CD4-positive, alpha-beta memory T cell (primary cell): ENCODE results near the gene AHCYL1. TPM values are rescaled to one million over a fixed set of nuclear protein-coding genes. Genes with fewer than 3 reads are reported as not detected.

Source experiments
- CTCF ChIA-PET: fragments of 350-600 bp; sonication (Branson Sonifier 250); formaldehyde crosslinking; loops from one replicate; lab custom pipeline; 2021; ENCODE audit warnings: inconsistent platforms; ENCODE audit not compliant: partially characterized antibody; lab: Charles Lee
- POLR2A ChIA-PET: fragments of 350-600 bp; sonication (Branson Sonifier 250); formaldehyde crosslinking; loops from one replicate; lab custom pipeline; 2021; ENCODE audit not compliant: partially characterized antibody; lab: Charles Lee
- DNase-seq, 5 donors: peaks; one replicate each; pipeline versions ENCODE4 v3.0.0 to v3.0.0-alpha.2; 2020 to 2022; ENCODE audit warnings: mixed read lengths in 1 of 5
- H3K27ac ChIP-seq: one replicate; pipeline ENCODE4 v1.7.0; 2013; ENCODE audit warnings: low read depth, low read length
- H3K27me3 ChIP-seq: 2 replicates; pipeline ENCODE4 v1.7.0; 2013; ENCODE audit warnings: mild to moderate bottlenecking, low read length, moderate library complexity; ENCODE audit not compliant: insufficient read depth
- H3K36me3 ChIP-seq: 2 replicates; pipeline ENCODE4 v1.7.0; 2013; ENCODE audit warnings: mild to moderate bottlenecking, low read length, moderate library complexity; ENCODE audit not compliant: insufficient read depth
- H3K4me1 ChIP-seq: 2 replicates; pipeline ENCODE4 v1.7.0; 2013; ENCODE audit warnings: mild to moderate bottlenecking, low read length, moderate library complexity; ENCODE audit not compliant: insufficient read depth
- H3K4me3 ChIP-seq, 2 donors: one replicate each; pipeline ENCODE4 v1.7.0; 2013; ENCODE audit warnings: low read length in 2 of 2, mild to moderate bottlenecking in 1 of 2
- H3K9me3 ChIP-seq, 2 donors: one replicate each; pipeline ENCODE4 v1.7.0; 2013; ENCODE audit warnings: low read length in 2 of 2, control low read depth in 1 of 2; ENCODE audit not compliant: control insufficient read depth in 1 of 2
- H3K27ac Mint-ChIP-seq, 7 donors: one replicate each; pipeline ENCODE4 v1.8.0; 2020 to 2021; ENCODE audit warnings: mixed read lengths in 7 of 7, mild to moderate bottlenecking in 6 of 7, inconsistent platforms in 3 of 7, moderate library complexity in 3 of 7
- H3K27me3 Mint-ChIP-seq, 2 donors: one replicate each; pipeline ENCODE4 v1.8.0; 2020 to 2021; ENCODE audit warnings: mixed read lengths in 2 of 2
- H3K36me3 Mint-ChIP-seq, 2 donors: one replicate each; pipeline ENCODE4 v1.8.0; 2020 to 2021; ENCODE audit warnings: mixed read lengths in 2 of 2, inconsistent platforms in 1 of 2, mild to moderate bottlenecking in 1 of 2
- H3K4me1 Mint-ChIP-seq, 4 donors: one replicate each; pipeline ENCODE4 v1.8.0; 2020 to 2021; ENCODE audit warnings: mixed read lengths in 4 of 4, mild to moderate bottlenecking in 1 of 4
- H3K4me3 Mint-ChIP-seq, 8 donors: one replicate each; pipeline ENCODE4 v1.8.0; 2020 to 2021; ENCODE audit warnings: mixed read lengths in 8 of 8, mild to moderate bottlenecking in 7 of 8, moderate library complexity in 6 of 8, inconsistent platforms in 3 of 8
- H3K9me3 Mint-ChIP-seq, 8 donors: one replicate each; pipeline ENCODE4 v1.8.0; 2020 to 2021; ENCODE audit warnings: mixed read lengths in 8 of 8, mild to moderate bottlenecking in 5 of 8, inconsistent platforms in 3 of 8, moderate library complexity in 1 of 8
- intact Hi-C: fragments of 100-400 bp; cut with micrococcal nuclease; formaldehyde crosslinking; loops from one replicate; pipeline ENCODE4 v1.15.1; 2023
- polyA plus RNA-seq, 2 donors: library from polyadenylated mRNA; unstranded; fragments of 300-500 nt; fragmentation: Illumina TruSeq; gene quantifications; one replicate each; pipeline ENCODE4 v1.2.3, GENCODE V29; 2021
- total RNA-seq, 2 experiments: library from RNA; stranded (reverse); gene quantifications; one replicate each; pipeline ENCODE4 v1.2.3, GENCODE V29; 2021

Gene AHCYL1
- 10 to 100 TPM; 44.2 to 45.1 TPM for total RNA-seq
- 10 to 100 TPM; 41.7 to 54.9 TPM for polyA plus RNA-seq

DNA sequence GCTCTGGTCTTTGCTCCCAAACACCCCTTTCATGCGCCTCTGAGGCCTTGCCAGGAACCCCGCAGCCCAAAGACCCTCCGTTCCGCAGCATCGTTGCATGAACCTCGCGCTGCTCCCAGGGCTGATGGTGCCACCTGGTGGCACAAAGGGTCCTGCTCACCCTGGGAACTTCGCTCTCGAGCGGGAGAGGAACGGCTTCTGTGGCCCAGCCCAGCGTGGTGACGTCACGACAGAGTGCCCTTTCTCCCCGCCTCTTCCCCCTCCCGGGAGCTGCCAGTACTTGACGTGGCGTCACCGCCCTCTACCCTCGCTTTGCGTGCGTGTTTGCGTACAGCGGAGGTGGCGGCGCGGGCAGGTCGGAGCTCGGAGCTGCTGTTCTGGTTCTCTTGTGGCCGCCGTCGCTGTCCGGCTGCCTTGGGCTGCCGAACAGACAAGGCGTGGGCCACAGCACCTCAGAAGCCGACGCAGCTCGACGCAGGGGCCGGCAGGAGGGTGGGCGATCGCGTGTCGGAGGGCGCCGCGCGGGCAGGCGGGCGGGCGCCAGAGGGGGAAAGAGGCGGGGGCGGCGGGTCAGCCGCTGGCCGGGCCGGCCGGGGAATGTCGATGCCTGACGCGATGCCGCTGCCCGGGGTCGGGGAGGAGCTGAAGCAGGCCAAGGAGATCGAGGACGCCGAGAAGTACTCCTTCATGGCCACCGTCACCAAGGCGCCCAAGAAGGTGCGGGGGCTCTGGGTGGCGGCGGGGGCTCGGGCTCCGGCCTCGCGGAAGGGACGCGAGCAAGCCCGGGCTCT, at the start of gene AHCYL1:
TSS of gene AHCYL1 (plus strand) at position 310 of the 791 bp plus-strand sequence. CDS start at position 598, 288 bp downstream.
- intact Hi-C loops: loop anchor here (1.0 to 5.0 kb wide), 9 partner anchors 50 to 492 kb away; partner anchors contain the start of genes CYB561D1, GSTM4 and STRIP1
- ChIA-PET POLR2A (interaction anchor here (0.6 to 3.2 kb wide), 40 partner anchors 9 to 559 kb away, joined by 3 to 86 read pairs (median 4); partner anchors contain the start of genes AMPD2, ATXN7L2, CSF1 and GNAI3), CTCF (interaction anchor here (0.7 to 15.4 kb wide), 65 partner anchors 9 to 557 kb away, joined by 3 to 864 read pairs (median 4); partner anchors contain the start of genes AMPD2, ATXN7L2, GNAI3 and GNAT2)
- Histone ChIP-seq H3K4me3 (peak within 1 kb of the TSS; percentile 58 to 75), H3K4me1 (peaks cover 31% of the 10 kb centered on the region), H3K27ac (peak within 1 kb of the TSS; percentile 82), H3K27me3 (no peaks in the 10 kb centered on the region), H3K36me3 (peaks cover 2% of the 10 kb centered on the region), H3K9me3 (no peaks in the 10 kb centered on the region)
- no peaks in the 10 kb centered on the region for H3K9me3 Mint-ChIP-seq
- H3K4me3 Mint-ChIP-seq: peak within 1 kb of the TSS; percentile 97 to 100 (median 99)
- peaks cover 25 to 48% (median 35%) of the 10 kb centered on the region in 4 donors for H3K4me1 Mint-ChIP-seq
- H3K27me3 Mint-ChIP-seq: no peaks in the 10 kb centered on the region
- peak within 1 kb of the TSS; percentile 96 to 99 (median 99) for H3K27ac Mint-ChIP-seq
- H3K36me3 Mint-ChIP-seq: peaks cover 2 to 12% of the 10 kb centered on the region in 2 donors
- peak; percentile 98 to 99 (median 99) for DNase-seq

- POLR2A ChIA-PET: no interaction called here
- Mint-ChIP-seq H3K4me3 (no peak overlapping the region), H3K9me3 (peaks cover 3 to 34% (median 25%) of the 10 kb centered on the region in 8 donors), H3K27ac (no peak overlapping the region), H3K27me3 (no peaks in the 10 kb centered on the region), H3K4me1 (peaks cover 0 to 14% (median 5%) of the 10 kb centered on the region in 4 donors), H3K36me3 (peaks cover 9 to 10% of the 10 kb centered on the region in 2 donors)
- no peak overlapping the region for H3K4me3 ChIP-seq
- no peaks in the 10 kb centered on the region for H3K36me3 ChIP-seq
- no peaks in the 10 kb centered on the region for H3K27me3 ChIP-seq
- DNase-seq: no peak
- CTCF ChIA-PET: no interaction called here
- intact Hi-C loops: no loop called here
- peaks cover 0 to 4% of the 10 kb centered on the region in 2 donors for H3K9me3 ChIP-seq
- H3K27ac ChIP-seq: no peak overlapping the region
- peaks cover 9% of the 10 kb centered on the region for H3K4me1 ChIP-seq
These were observed 49.1 kb upstream of the AHCYL1 start for GRCh38 chr1:109935451-109935900.

DNA sequence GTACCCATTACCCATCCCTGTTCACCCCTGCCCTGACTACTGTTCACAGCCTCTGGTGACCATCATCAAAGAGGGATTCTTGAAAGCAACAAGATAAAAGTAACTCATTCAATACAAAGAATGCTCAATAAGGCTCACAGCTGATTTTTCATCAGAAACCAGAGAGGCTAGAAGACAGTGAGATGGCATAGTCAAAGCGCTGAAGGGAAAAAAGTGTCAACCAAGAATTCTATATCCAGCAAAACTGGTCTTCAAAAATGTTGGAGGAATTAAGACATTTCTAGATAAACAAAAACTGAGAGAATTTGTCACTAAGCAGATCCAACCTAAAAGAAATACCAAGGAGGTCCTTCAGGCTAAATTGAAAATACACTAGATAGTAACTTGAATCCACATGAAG, 46.8 kb upstream of the AHCYL1 start:
- no peak for DNase-seq
- H3K36me3 Mint-ChIP-seq: peaks cover 7 to 10% of the 10 kb centered on the region in 2 donors
- no peak overlapping the region for H3K27ac Mint-ChIP-seq
- H3K27me3 Mint-ChIP-seq: peaks cover 0 to under 1% of the 10 kb centered on the region in 2 donors
- Histone ChIP-seq H3K4me3 (no peak overlapping the region), H3K36me3 (no peaks in the 10 kb centered on the region), H3K27me3 (no peaks in the 10 kb centered on the region), H3K27ac (no peak overlapping the region), H3K9me3 (peaks cover 0 to 4% of the 10 kb centered on the region in 2 donors), H3K4me1 (peaks cover 9% of the 10 kb centered on the region)
- ChIA-PET CTCF (no interaction called here), POLR2A (no interaction called here)
- H3K9me3 Mint-ChIP-seq: peaks cover 3 to 34% (median 25%) of the 10 kb centered on the region in 8 donors
- H3K4me3 Mint-ChIP-seq: no peak overlapping the region
- intact Hi-C loops: no loop called here
- peaks cover 0 to 14% (median 5%) of the 10 kb centered on the region in 4 donors for H3K4me1 Mint-ChIP-seq

DNA sequence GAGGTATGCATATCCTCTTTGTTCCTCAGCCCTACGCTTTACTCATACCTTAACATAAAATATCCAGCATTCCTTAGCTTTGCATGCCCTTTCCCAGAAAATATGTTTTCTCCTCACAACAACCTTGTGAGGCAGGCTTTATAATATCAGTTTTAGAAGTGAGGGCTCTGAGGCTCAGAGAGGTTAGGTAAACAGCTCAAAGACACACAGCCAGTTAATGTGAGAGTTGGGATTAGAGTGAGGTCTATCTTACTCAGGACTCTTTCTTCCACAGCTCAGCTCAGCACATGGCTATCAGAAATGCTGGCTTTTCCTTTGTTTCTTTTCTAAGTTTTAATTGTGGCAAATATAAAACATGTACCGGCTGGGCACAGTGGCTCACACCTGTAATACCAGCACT, 46.0 kb upstream of the AHCYL1 start:
- DNase-seq: no peak
- no peaks in the 10 kb centered on the region for H3K27me3 ChIP-seq
- H3K36me3 ChIP-seq: no peaks in the 10 kb centered on the region
- peaks cover 0 to 9% (median 5%) of the 10 kb centered on the region in 4 donors for H3K4me1 Mint-ChIP-seq
- no peak overlapping the region for H3K27ac ChIP-seq
- intact Hi-C loops: no loop called here
- H3K36me3 Mint-ChIP-seq: peaks cover 7 to 10% of the 10 kb centered on the region in 2 donors
- no peak overlapping the region for H3K4me3 Mint-ChIP-seq
- H3K4me1 ChIP-seq: peaks cover 8% of the 10 kb centered on the region
- H3K27ac Mint-ChIP-seq: no peak overlapping the region
- H3K9me3 Mint-ChIP-seq: peaks cover 3 to 34% (median 25%) of the 10 kb centered on the region in 8 donors
- H3K27me3 Mint-ChIP-seq: peaks cover 0 to 2% of the 10 kb centered on the region in 2 donors
- H3K4me3 ChIP-seq: no peak overlapping the region
- peaks cover 0 to 4% of the 10 kb centered on the region in 2 donors for H3K9me3 ChIP-seq
- ChIA-PET POLR2A (interaction anchor here (0.6 kb wide), 1 partner anchor 703 kb away, joined by 3 read pairs; no protein-coding TSS in a partner anchor), CTCF (interaction anchor here (2.1 kb wide), 1 partner anchor 148 kb away, joined by 5 read pairs; no protein-coding TSS in a partner anchor)

DNA sequence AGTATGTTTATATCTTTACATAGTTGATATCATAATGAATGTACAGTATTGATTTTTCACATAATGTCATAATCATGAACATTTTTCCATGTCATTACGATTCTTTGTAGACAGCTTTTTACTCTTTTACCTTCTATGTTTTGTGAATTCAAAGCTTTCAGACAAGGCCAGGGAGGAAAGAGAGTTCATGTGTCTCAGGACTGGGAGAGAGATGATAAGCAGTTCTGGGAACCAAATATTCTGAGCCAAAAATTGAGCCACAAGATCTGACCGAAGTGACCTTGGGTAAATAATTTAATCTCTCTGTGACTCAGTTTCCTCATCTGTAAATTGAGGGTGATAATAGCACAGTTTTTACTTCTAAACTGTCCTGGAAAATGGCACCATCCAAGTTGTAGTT, 42.1 kb upstream of the AHCYL1 start:
- intact Hi-C loops: no loop called here
- CTCF ChIA-PET: interaction anchor here (1.0 to 1.3 kb wide), 2 partner anchors 30 to 42 kb away, joined by 3 to 4 read pairs; partner anchors contain the start of gene AHCYL1
- no peaks in the 10 kb centered on the region for H3K4me1 ChIP-seq
- H3K9me3 ChIP-seq: peaks cover 0 to 4% of the 10 kb centered on the region in 2 donors
- POLR2A ChIA-PET: no interaction called here
- no peak overlapping the region for H3K4me3 ChIP-seq
- Mint-ChIP-seq H3K27me3 (peaks cover 2 to 6% of the 10 kb centered on the region in 2 donors), H3K4me3 (no peak overlapping the region), H3K36me3 (peaks cover 3 to 6% of the 10 kb centered on the region in 2 donors), H3K4me1 (peaks cover 4 to 8% (median 4%) of the 10 kb centered on the region in 4 donors), H3K9me3 (peaks cover 0 to 19% (median 13%) of the 10 kb centered on the region in 8 donors), H3K27ac (no peak overlapping the region)
- DNase-seq: no peak
- no peaks in the 10 kb centered on the region for H3K36me3 ChIP-seq
- H3K27ac ChIP-seq: no peak overlapping the region
- H3K27me3 ChIP-seq: no peaks in the 10 kb centered on the region

DNA sequence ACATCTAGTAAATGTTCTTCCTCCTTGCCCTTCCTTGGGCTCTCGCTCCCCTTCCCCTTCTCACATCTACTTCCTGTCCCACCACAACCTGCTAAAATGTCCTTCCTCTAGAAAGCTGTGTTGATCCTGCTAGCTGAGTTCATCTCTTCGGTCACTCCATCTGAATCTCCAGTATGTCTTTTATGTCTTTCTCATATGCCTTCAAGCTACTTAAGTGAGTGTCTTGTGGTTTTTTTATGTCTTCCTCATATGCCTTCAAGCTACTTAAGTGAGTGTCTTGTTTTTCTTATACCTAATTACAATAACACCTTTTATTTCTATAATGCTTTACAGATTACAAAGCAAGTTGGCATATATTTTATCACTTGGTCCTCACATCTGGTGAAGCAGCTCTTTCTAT, 40.0 kb upstream of the AHCYL1 start:
- intact Hi-C loops: no loop called here
- POLR2A ChIA-PET: no interaction called here
- Histone ChIP-seq H3K36me3 (no peaks in the 10 kb centered on the region), H3K27ac (no peak overlapping the region), H3K4me1 (no peaks in the 10 kb centered on the region), H3K27me3 (no peaks in the 10 kb centered on the region), H3K4me3 (no peak overlapping the region), H3K9me3 (no peaks in the 10 kb centered on the region)
- H3K27me3 Mint-ChIP-seq: peaks cover 2 to 6% of the 10 kb centered on the region in 2 donors
- peak overlapping the region in 2 of 7 donors; percentile 0 to 35 for H3K27ac Mint-ChIP-seq
- no peak overlapping the region for H3K4me3 Mint-ChIP-seq
- peaks cover 4 to 8% (median 4%) of the 10 kb centered on the region in 4 donors for H3K4me1 Mint-ChIP-seq
- peaks cover under 1% of the 10 kb centered on the region in 2 donors for H3K36me3 Mint-ChIP-seq
- no peak for DNase-seq
- H3K9me3 Mint-ChIP-seq: peaks cover 0 to 1% (median under 1%) of the 10 kb centered on the region in 8 donors
- CTCF ChIA-PET: no interaction called here

- H3K4me3 ChIP-seq: no peak overlapping the region
- no peaks in the 10 kb centered on the region for H3K36me3 Mint-ChIP-seq
- H3K9me3 ChIP-seq: no peaks in the 10 kb centered on the region
- H3K27me3 Mint-ChIP-seq: peaks cover 2 to 6% of the 10 kb centered on the region in 2 donors
- H3K27ac ChIP-seq: no peak overlapping the region
- no peak for DNase-seq
- H3K27ac Mint-ChIP-seq: no peak overlapping the region
- no peak overlapping the region for H3K4me3 Mint-ChIP-seq
- H3K4me1 ChIP-seq: no peaks in the 10 kb centered on the region
- H3K27me3 ChIP-seq: no peaks in the 10 kb centered on the region
- ChIA-PET POLR2A (interaction anchor here (0.6 kb wide), 1 partner anchor 749 kb away, joined by 3 read pairs; no protein-coding TSS in a partner anchor), CTCF (interaction anchor here (0.9 kb wide), 1 partner anchor 155 kb away, joined by 4 read pairs; no protein-coding TSS in a partner anchor)
- H3K4me1 Mint-ChIP-seq: peaks cover 4 to 8% (median 4%) of the 10 kb centered on the region in 4 donors
- no peaks in the 10 kb centered on the region for H3K36me3 ChIP-seq
- intact Hi-C loops: no loop called here
- H3K9me3 Mint-ChIP-seq: no peaks in the 10 kb centered on the region
These were observed 38.1 kb upstream of the AHCYL1 start for GRCh38 chr1:109946511-109946910.
